Glutamatergic neuron (in vitro differentiated cells): ENCODE measurements around the gene CATSPERE. TPM values are rescaled to one million over a fixed set of nuclear protein-coding genes. Genes with fewer than 3 reads are reported as not detected.

ENCODE experiments used
- DNase-seq: peaks from one replicate; pipeline ENCODE4 v3.0.0; 2022
- H3K27ac Mint-ChIP-seq: one replicate; pipeline ENCODE4 v1.8.0; 2020; ENCODE audit warnings: mild to moderate bottlenecking, mixed read lengths, inconsistent platforms; ENCODE audit not compliant: unreplicated experiment
- H3K27me3 Mint-ChIP-seq: one replicate; pipeline ENCODE4 v1.8.0; 2020; ENCODE audit warnings: mild to moderate bottlenecking, moderate library complexity, mixed read lengths, inconsistent platforms; ENCODE audit not compliant: unreplicated experiment
- H3K36me3 Mint-ChIP-seq: one replicate; pipeline ENCODE4 v1.8.0; 2020; ENCODE audit warnings: mild to moderate bottlenecking, mixed read lengths, inconsistent platforms; ENCODE audit not compliant: unreplicated experiment
- H3K4me1 Mint-ChIP-seq: one replicate; pipeline ENCODE4 v1.8.0; 2020; ENCODE audit warnings: mild to moderate bottlenecking, low read depth, mixed read lengths, inconsistent platforms; ENCODE audit not compliant: unreplicated experiment
- H3K4me3 Mint-ChIP-seq: one replicate; pipeline ENCODE4 v1.8.0; 2020; ENCODE audit warnings: mild to moderate bottlenecking, mixed read lengths, inconsistent platforms; ENCODE audit not compliant: unreplicated experiment
- H3K9me3 Mint-ChIP-seq: one replicate; pipeline ENCODE4 v1.8.0; 2020; ENCODE audit warnings: mild to moderate bottlenecking, moderate library complexity, mixed read lengths, inconsistent platforms; ENCODE audit not compliant: unreplicated experiment
- CTCF ChIP-seq: fragments of 200-600 bp; sonication (generic); IDR thresholded peaks from one replicate; pipeline ENCODE4 v1.5.0; 2021; ENCODE audit not compliant: partially characterized antibody, unreplicated experiment
- total RNA-seq: library from RNA; stranded (reverse); fragmentation: NEBNext Ultra II Directional; extraction: Animal tissue kit (Norgen Biotek cat#: 25700); gene quantifications from one replicate; pipeline ENCODE4 v1.2.1, GENCODE V29; 2021; ENCODE audit not compliant: unreplicated experiment

The CATSPERE gene
- total RNA-seq, 1 donor from 2014 or later = 0.59 TPM

DNA sequence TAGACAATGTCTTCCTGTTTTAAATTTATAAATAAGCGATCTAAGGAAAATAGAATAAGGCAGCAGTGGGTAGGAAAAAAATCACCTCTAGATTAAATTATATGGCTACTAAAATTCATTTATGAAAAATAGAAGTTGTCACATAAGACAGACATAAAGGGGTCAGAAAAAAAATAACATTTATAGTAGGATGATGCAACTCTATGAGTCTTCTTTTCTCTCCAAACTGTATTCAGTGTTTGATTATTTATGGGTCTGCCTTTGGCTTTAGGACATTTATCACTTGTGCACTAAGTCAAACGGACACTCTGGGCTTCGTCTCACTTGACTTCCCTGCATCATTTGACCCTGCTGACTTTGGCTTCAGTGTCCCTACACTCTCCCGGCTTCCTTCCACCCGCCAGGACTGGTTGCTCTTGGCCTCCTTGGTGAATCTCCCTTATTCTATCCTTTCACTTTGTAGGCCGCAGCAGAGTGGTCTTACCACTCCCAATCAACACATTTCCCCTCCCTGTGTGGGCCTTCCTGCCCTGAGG is 144.8 kb downstream of the CATSPERE start:
- no peak overlapping the region for H3K27ac Mint-ChIP-seq

DNA sequence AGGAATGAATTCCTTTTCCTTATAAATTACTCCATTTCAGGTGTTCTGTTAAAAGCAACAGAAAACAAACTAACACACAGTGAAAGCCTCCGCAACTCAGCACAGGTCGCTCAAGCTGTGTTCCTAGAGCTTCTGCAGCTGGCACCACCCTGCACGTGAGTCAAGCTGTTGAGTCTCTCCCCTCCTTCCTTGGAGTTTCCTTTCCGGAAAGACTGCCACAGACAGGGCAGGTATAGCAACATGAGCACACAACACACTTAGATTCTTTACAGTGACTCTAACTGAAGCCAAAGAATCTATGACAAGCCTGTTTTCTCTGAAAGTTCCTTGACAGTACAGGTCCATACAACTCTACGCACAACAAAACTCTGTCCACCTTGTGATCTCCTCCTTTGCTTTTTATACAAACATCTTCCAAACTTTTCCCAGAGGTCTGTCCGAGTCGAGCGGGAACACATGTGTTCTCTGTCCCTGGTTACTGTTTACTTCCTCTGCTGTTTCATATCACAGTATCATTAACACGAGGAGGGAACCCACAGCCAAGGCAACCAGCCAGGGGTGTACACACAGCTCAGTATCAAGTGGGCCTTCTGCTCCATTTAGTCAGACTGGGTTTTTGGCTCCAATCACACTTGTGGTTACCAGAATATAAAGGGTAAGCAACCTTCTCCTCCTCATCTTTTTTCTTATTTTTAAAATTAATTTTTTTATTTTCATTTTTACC is 153.2 kb downstream of the CATSPERE start:
- no peaks in the 10 kb centered on the region for H3K27me3 Mint-ChIP-seq
- no peak overlapping the region for H3K27ac Mint-ChIP-seq
- no peaks in the 10 kb centered on the region for H3K4me1 Mint-ChIP-seq
- no peak for DNase-seq
- no peak for TF ChIP-seq CTCF
- H3K4me3 Mint-ChIP-seq = no peak overlapping the region
- no peaks in the 10 kb centered on the region for H3K36me3 Mint-ChIP-seq
- H3K9me3 Mint-ChIP-seq = no peaks in the 10 kb centered on the region

More for the DNA sequence above, 144.8 kb downstream of the CATSPERE start:
- Mint-ChIP-seq H3K36me3 (no peaks in the 10 kb centered on the region), H3K27me3 (peaks cover 10% of the 10 kb centered on the region), H3K4me1 (peaks cover 9% of the 10 kb centered on the region), H3K9me3 (no peaks in the 10 kb centered on the region), H3K4me3 (no peak overlapping the region)
- no peak for TF ChIP-seq CTCF
- no peak for DNase-seq

DNA sequence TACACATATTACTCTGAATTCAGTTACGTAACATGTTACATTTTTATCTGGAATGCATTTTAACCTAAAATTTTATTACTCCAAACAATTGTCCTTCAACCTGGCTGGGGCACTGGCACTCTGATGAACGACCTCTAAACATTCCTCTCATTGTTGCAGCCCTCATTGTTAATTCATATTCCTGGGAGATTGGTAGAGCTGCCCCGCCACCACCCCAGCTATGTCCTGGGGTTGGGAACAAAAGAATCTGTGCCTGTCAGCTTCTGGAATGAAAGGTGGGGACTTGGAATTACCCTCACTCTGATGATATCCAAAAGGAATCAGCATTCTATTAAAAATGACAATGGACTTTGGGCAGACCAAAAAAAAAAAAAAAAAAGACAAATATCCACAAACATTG is 153.8 kb downstream of the CATSPERE start:
- no peak overlapping the region for H3K27ac Mint-ChIP-seq
- TF ChIP-seq CTCF = no peak
- DNase-seq = no peak
- H3K4me3 Mint-ChIP-seq = no peak overlapping the region
- no peaks in the 10 kb centered on the region for H3K4me1 Mint-ChIP-seq
- H3K36me3 Mint-ChIP-seq = no peaks in the 10 kb centered on the region
- H3K9me3 Mint-ChIP-seq = no peaks in the 10 kb centered on the region
- no peaks in the 10 kb centered on the region for H3K27me3 Mint-ChIP-seq

- no peak overlapping the region for H3K27ac Mint-ChIP-seq
- H3K36me3 Mint-ChIP-seq = no peaks in the 10 kb centered on the region
- H3K4me3 Mint-ChIP-seq = no peak overlapping the region
- H3K27me3 Mint-ChIP-seq = no peaks in the 10 kb centered on the region
- no peaks in the 10 kb centered on the region for H3K9me3 Mint-ChIP-seq
- no peak for DNase-seq
- no peak for TF ChIP-seq CTCF
- no peaks in the 10 kb centered on the region for H3K4me1 Mint-ChIP-seq
Observed at GRCh38 chr1:244615301-244615700, 154.2 kb downstream of the CATSPERE start.

- Mint-ChIP-seq H3K36me3 (peaks cover 9% of the 10 kb centered on the region), H3K27ac (no peak overlapping the region), H3K27me3 (no peaks in the 10 kb centered on the region), H3K4me1 (no peaks in the 10 kb centered on the region), H3K4me3 (no peak overlapping the region), H3K9me3 (no peaks in the 10 kb centered on the region)
- TF ChIP-seq CTCF = no peak
- DNase-seq = no peak
Observed at GRCh38 chr1:244626709-244627108, 165.6 kb downstream of the CATSPERE start.
